Activated T-cell treated with anti-CD3 and anti-CD28 coated beads, Interleukin-2, amount 50 U/mL, for 1 hour (primary cell): ENCODE measurements around the gene ATP11A.
"Not testable (repeated sequence)": the region's sequence is repeated elsewhere in the genome, so short reads cannot be mapped to it uniquely, and the experiment has no call there.

ENCODE experiments used
- DNase-seq: peaks from one replicate; pipeline ENCODE4 v3.0.0-alpha.2; 2020

The ATP11A gene

GRCh38 chr13:112844879-112845278 lies 155.0 kb downstream of the ATP11A start:
- no peak for DNase-seq

DNA sequence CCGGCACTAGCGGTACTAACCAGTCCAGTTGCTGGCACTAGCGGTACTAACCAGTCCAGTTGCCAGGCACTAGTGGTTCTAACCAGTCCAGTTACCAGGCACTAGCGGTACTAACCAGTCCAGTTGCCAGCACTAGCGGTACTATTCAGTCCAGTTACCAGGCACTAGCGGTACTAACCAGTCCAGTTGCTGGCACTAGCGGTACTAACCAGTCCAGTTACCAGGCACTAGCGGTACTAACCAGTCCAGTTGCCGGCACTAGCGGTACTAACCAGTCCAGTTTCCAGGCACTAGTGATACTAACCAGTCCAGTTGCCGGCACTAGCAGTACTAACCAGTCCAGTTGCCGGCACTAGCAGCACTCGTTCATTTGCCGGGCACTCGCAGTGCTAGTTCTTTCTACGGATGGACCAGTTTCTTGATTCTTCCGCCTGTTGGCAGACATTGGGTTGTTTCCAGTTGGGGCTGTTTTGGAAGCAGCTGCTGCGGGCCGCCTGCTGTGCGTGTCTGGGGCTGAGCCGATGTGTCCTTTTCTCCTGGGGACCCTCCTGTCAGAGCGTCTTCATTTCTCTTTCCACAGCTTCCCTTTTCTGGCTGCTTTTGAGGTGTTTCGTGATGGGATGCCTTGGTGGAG lies 155.8 kb downstream of the ATP11A start:
- DNase-seq, result no peak

- no peak for DNase-seq
Measured at GRCh38 chr13:112846411-112847115, 156.7 kb downstream of the ATP11A start.

- DNase-seq, result no peak
Measured at GRCh38 chr13:112849500-112849899, 159.7 kb downstream of the ATP11A start.

GRCh38 chr13:112850273-112850672 lies 160.4 kb downstream of the ATP11A start:
- no peak for DNase-seq

GRCh38 chr13:112851107-112852038 lies 161.5 kb downstream of the ATP11A start:
- no peak for DNase-seq

DNA sequence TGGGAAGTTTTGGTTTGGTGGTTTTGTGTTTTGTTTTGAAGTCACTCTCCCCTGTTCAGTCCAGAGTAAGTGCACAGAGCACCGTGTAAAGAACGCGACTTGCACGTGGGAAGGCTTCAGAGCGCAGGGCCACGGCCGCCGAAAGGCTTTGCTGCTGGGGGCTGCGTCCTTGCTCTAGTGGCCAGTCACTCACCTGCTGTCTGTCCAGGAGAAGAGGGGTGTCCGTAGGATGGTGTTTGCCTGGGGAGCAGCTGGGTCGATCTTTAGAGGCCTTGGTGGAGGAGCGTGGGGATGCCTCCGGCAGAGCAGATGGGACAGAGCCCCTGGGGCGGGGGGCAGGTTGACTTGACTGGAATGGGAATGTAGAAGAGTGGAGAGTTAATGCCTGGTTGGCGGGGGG lies 162.6 kb downstream of the ATP11A start:
- no peak for DNase-seq

DNA sequence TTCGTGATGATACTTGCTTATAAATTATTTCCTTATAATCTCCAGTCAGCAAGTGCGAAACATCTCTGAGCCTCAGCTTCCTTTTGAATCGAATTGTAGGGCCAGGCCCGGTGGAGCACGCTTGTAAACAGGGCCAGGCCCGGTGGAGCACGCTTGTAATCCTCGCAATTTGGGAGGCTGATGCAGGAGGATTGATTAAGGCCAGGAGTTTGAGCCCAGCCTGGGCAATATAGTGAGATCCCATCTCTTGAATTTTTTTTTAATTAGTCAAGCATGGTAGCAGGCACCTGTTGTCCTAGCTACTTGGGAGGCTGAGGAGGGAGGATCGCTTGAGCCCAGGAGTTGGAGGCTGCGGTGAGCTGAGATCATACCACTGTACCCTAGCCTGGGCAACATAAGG lies 163.0 kb downstream of the ATP11A start:
- DNase-seq, result no peak

DNA sequence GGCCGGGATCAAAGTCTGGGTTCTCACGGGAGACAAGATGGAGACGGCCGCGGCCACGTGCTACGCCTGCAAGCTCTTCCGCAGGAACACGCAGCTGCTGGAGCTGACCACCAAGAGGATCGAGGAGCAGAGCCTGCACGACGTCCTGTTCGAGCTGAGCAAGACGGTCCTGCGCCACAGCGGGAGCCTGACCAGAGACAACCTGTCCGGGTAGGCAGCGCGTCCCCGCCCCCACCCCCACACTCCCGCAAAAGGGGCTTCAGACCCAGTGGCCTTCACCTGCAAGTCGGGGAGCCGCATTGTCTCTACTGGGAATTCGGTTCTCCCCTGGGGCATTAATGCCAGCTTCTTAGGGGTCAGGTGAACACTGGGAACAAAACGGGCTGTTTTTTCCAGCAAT lies 164.5 kb downstream of the ATP11A start:
- no peak for DNase-seq

DNA sequence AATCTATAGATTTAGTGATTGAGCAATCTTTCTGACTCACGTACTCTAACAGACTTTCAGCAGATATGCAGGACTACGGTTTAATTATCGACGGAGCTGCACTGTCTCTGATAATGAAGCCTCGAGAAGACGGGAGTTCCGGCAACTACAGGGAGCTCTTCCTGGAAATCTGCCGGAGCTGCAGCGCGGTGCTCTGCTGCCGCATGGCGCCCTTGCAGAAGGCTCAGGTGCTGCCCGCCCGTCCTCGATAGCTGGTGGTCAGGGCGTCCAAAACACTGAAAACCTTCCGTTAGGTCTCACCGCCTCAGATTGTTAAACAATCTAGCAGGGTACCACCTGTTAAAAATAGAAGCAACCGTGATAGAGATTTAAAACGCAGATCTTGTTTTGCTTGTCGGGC lies 166.0 kb downstream of the ATP11A start:
- no peak for DNase-seq

GRCh38 chr13:112857914-112858490 lies 168.2 kb downstream of the ATP11A start:
- DNase-seq, result no peak

DNA sequence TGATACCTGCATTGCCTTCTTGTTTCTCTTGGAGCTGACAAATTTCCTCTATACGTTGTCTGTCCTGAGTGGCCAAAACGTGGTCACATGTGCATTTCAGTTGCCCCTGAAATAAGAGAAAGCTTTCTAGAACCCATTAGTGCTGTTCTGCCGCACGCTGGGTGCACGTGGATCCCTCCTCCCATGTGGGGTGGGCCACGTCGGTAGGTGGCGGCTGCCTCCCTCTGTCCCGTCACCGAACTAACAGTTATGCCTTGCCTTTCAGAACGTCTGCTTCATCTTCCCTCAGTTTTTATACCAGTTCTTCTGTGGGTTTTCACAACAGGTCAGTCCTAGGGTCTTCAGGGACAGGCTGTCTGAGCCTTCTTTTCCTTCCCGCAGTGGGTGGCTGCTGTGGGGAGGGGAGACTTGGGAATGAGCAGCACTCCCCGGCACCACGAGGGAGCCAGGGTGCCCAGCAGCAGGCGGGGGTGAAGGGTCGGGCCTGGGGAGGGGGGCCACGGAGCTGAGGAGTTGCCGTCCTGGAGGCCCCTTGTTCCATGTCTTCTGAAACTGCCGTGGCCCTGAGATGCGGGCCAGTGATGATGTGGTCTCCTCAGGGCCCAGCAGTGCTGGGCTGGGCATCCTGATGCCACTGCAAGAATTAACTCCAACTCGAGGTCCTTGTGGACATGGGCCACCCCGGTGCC lies 169.4 kb downstream of the ATP11A start:
- DNase-seq, result no peak

GRCh38 chr13:112859817-112860190 lies 170.0 kb downstream of the ATP11A start:
- no peak for DNase-seq

- peak; percentile 5 for DNase-seq
Measured at GRCh38 chr13:112861876-112862615, 172.2 kb downstream of the ATP11A start.

DNA sequence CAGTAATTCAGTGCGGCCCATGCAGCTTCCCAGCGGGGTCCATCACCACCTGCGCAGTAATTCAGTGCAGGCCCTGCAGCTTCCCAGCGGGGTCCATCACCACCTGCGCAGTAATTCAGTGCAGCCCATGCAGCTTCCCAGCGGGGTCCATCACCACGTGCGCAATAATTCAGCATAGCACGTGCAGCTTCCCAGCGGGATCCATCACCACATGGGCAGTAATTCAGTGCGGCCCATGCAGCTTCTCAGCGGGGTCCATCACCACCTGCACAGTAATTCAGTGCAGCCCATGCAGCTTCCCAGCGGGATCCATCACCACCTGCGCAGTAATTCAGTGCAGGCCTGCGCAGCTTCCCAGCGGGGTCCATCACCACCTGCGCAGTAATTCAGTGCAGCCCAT lies 173.5 kb downstream of the ATP11A start:
- peak; percentile 10 for DNase-seq

DNA sequence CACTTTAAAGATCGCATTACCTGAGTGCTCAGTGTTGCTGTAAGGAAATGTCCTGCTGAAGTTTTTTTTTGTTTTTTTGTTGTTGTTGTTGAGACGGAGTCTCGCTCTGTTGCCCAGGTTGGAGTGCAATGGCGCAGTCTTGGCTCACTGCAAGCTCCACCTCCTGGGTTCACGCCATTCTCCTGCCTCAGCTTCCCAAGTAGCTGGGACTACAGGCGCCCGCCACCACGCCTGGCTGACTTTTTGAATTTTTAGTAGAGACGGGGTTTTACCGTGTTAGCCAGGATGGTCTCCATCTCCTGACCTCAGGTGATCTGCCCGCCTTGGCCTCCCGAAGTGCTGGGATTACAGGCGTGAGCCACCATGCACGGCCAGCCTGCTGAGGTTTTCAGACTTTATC lies 175.6 kb downstream of the ATP11A start:
- DNase-seq, result not testable (repeated sequence)

- peak; percentile 6 for DNase-seq
Measured at GRCh38 chr13:112867301-112867711, 177.5 kb downstream of the ATP11A start.

DNA sequence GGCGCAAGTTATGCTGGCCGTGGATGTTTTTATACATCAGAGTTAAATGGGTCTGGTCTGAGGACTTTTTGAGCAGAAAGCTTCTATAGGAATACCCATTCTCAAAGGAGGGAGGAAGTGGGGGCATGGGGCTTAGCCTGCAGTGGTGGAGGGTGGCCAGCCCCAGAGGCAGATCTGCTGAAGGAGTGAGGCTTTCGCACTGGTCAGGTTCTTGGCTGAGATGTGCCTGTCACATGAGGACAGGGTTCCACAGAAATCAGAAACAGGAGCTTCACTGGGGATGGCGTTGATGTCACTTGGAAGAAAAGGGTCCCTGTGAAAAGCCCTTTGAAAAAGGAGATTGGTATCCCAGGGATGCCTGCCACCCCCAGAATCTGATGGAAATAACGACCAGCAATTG lies 178.5 kb downstream of the ATP11A start:
- peak; percentile 8 for DNase-seq

GRCh38 chr13:112869202-112870050 lies 179.6 kb downstream of the ATP11A start:
- peak; percentile 18 for DNase-seq

DNA sequence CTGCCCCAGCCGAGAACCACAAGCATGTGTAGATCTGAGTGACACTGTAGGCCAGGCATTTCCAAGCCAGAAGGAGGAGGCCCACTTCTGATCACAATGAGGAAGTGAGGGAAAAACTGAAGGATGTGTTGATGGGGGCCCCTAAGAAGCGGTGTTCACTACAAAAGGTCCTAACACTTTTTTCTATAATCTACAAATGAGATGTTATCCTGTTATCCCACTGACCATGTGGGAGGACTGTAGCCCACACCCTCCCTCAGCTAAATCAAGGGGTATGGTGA lies 180.2 kb downstream of the ATP11A start:
- DNase-seq, result no peak

DNA sequence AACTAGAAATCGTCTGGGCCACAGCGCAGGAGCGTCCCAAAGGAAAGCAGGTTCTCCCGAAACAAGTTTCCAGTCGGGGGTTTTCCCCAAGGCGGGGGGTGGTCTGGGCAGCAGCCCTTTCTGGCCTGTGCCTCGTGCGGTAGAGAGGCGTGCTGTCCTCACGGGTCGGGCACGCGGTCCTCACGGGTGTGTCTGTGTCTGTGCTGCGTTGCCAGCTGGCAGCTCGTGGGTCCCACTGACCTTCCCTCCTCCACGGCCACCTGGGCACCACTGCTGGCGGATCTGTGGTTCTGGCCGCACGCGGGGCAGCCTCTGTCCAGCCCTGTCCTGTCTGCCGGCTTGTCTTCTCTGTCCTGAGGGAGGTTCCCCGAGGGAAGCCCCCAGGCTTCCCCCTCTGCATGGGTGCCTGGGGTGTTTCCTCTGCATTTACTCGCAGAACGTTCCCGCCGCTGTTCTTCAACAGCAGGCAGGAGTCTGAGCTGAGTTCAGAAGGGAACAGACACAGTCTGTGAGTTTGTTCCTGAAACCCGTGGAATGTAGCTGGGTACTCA lies 181.0 kb downstream of the ATP11A start:
- no peak for DNase-seq
